Gastroesophageal sphincter (tissue), 4 donors: ENCODE results near the gene MED25. TPM values are rescaled to one million over a fixed set of nuclear protein-coding genes. Genes with fewer than 3 reads are reported as not detected.

Source experiments
- ATAC-seq: fragments of 150-250 bp; one replicate; pipeline ENCODE4 v1.9.1; 2016; ENCODE audit warnings: mild to moderate bottlenecking, moderate library complexity
- H3K27ac ChIP-seq, 4 donors: fragments of 200-600 bp; sonication (generic) in 3 of 4; 1 replicate in 3 of 4; 2 replicates in 1 of 4; pipeline ENCODE4 v1.5.1; 2016 to 2019
- H3K27me3 ChIP-seq: fragments of 200-600 bp; sonication (generic); one replicate; pipeline ENCODE4 v1.5.1; 2019
- H3K36me3 ChIP-seq, 2 donors: fragments of 200-600 bp; sonication (generic); one replicate each; pipeline ENCODE4 v1.5.1; 2019; ENCODE audit warnings: control low read depth in 1 of 2
- H3K4me1 ChIP-seq, 3 donors: fragments of 200-600 bp; sonication (generic); 1 replicate in 2 of 3; 2 replicates in 1 of 3; pipeline ENCODE4 v1.5.1; 2016 to 2019; ENCODE audit warnings: control low read depth in 2 of 3
- H3K4me3 ChIP-seq, 2 donors: fragments of 200-600 bp; sonication (generic); one replicate each; pipeline ENCODE4 v1.5.1; 2019; ENCODE audit warnings: mild to moderate bottlenecking in 1 of 2, moderate library complexity in 1 of 2
- H3K9me3 ChIP-seq, 3 donors: fragments of 200-600 bp; sonication (generic); one replicate each; pipeline ENCODE4 v1.5.1; 2017 to 2019; ENCODE audit warnings: control low read depth in 2 of 3
- EP300 ChIP-seq: sonication (generic); formaldehyde crosslinking; IDR thresholded peaks from one replicate; pipeline ENCODE4 v1.6.1; 2017; ENCODE audit warnings: antibody characterized with exemption, mild to moderate bottlenecking
- POLR2A ChIP-seq, 2 donors: fragments of 450-650 bp; IDR thresholded peaks; one replicate each; pipeline ENCODE4 v1.6.1; 2017; ENCODE audit warnings: antibody characterized with exemption in 2 of 2, mild to moderate bottlenecking in 2 of 2, moderate library complexity in 1 of 2
- POLR2AphosphoS5 ChIP-seq: sonication (generic); formaldehyde crosslinking; IDR thresholded peaks from one replicate; pipeline ENCODE4 v1.6.1; 2017; ENCODE audit warnings: antibody characterized with exemption
- WGBS, 2 donors: methylation state at CpG; one replicate each; pipeline ENCODE4 v1.1.5; 2018; ENCODE audit warnings: low coverage in 1 of 2; 5-methylcytosine and 5-hydroxymethylcytosine counted together
- total RNA-seq, 4 donors: library from RNA; depleted of rRNA; stranded (reverse); fragments of >200 nt; gene quantifications; one replicate each; pipeline ENCODE4 v1.1.0, GENCODE V29; 2016
- TF ChIP-seq, protein P1 (sequence below), 4 experiments: fragments of 200-600 bp in 2 of 4; fragments of 450-650 bp in 2 of 4; sonication (generic) in 1 of 4; IDR thresholded peaks; one replicate each; pipeline ENCODE4 v1.5.1; 2017 to 2019; ENCODE audit warnings: antibody characterized with exemption in 4 of 4, mild to moderate bottlenecking in 2 of 4, moderate library complexity in 2 of 4

The MED25 gene
- total RNA-seq, 4 donors from 2014 or later = 26.7 to 36.1 (median 28.7) TPM

DNA sequence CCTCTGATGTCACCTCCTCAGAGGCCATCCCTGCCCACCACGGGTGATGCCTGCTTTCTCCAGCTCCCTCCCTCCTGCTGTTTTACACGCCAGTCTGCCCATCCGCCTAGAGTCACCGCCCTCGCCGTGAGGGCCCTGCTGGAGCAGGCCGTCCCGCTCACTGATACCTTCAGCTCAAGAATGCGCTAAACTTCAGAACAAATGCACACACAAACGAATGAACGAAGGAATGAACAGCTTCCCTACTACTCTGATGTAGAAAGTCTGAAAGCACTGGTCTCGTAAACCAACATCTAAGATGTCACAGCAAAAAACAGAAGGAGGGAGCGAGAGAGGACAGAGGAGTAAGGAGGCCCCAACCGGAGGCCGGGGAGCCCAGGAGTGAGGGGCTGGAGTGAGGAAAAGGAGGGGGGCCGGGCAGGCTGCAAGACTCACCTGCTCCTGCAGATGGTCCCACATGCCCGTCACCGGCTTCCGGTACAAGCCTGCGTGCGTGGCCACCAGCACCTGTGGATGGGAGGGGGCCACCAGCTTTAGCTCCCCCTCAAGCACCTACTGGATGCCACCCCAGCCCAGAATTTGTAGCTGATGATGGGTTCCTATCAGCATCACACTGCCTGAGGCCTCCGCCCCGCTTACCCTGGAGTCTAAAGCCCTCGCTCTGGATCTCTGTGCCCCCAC lies 45.3 kb downstream of the MED25 start:
- Histone ChIP-seq H3K9me3 (no peaks in the 10 kb centered on the region), H3K27me3 (no peaks in the 10 kb centered on the region), H3K4me1 (peaks cover 0 to 55% (median 20%) of the 10 kb centered on the region in 3 donors), H3K27ac (peak overlapping the region in 2 of 4 donors; percentile 4 to 5), H3K36me3 (peaks cover 0 to 62% of the 10 kb centered on the region in 2 donors), H3K4me3 (no peak overlapping the region)
- WGBS, 2 donors = 17 to 88% methylated on average over 1 to 13 of the region's 24 CpGs
- ATAC-seq = no peak
- TF ChIP-seq, protein P1, sequence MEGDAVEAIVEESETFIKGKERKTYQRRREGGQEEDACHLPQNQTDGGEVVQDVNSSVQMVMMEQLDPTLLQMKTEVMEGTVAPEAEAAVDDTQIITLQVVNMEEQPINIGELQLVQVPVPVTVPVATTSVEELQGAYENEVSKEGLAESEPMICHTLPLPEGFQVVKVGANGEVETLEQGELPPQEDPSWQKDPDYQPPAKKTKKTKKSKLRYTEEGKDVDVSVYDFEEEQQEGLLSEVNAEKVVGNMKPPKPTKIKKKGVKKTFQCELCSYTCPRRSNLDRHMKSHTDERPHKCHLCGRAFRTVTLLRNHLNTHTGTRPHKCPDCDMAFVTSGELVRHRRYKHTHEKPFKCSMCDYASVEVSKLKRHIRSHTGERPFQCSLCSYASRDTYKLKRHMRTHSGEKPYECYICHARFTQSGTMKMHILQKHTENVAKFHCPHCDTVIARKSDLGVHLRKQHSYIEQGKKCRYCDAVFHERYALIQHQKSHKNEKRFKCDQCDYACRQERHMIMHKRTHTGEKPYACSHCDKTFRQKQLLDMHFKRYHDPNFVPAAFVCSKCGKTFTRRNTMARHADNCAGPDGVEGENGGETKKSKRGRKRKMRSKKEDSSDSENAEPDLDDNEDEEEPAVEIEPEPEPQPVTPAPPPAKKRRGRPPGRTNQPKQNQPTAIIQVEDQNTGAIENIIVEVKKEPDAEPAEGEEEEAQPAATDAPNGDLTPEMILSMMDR (IDR thresholded peaks at IDR 0.05) = no peak
- TF ChIP-seq POLR2A (IDR thresholded peaks at IDR 0.05) (no peak), POLR2AphosphoS5 (no peak), EP300 (no peak)

DNA sequence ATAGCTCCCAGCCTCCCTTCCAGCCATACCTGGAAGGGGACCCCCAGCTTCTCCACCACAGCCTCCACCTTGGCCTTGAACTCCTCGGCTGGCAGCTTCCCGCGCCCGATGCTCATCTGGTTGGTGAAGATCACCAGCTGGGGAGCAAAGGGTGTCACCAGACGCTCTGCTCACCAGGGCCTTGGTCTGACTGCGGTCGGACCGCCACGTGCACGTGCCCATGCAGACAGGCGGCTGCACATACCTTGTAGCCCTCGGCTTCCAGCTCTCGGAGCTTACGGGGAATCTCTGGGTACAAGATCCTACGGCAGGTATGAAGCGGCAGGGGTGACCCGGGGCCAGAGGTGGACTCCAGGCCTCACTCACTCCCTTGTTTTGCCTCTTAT lies 45.8 kb downstream of the MED25 start:
- no peak overlapping the region for H3K4me3 ChIP-seq
- H3K27me3 ChIP-seq = no peaks in the 10 kb centered on the region
- H3K4me1 ChIP-seq = peaks cover 0 to 60% (median 25%) of the 10 kb centered on the region in 3 donors
- WGBS, 2 donors = 92% methylated on average over 5 of the region's 17 CpGs; no CpG with 5 or more reads in 1 of the 2 donors
- TF ChIP-seq POLR2AphosphoS5 (no peak), EP300 (no peak), POLR2A (IDR thresholded peaks at IDR 0.05) (no peak)
- TF ChIP-seq, protein P1 (IDR thresholded peaks at IDR 0.05) = no peak
- H3K27ac ChIP-seq = no peak overlapping the region
- no peak for ATAC-seq
- no peaks in the 10 kb centered on the region for H3K9me3 ChIP-seq
- H3K36me3 ChIP-seq = peaks cover 0 to 56% of the 10 kb centered on the region in 2 donors

GRCh38 chr19:49864890-49865289 lies 46.8 kb downstream of the MED25 start:
- H3K4me3 ChIP-seq = no peak overlapping the region
- peaks cover 0 to 66% (median 27%) of the 10 kb centered on the region in 3 donors for H3K4me1 ChIP-seq
- no peaks in the 10 kb centered on the region for H3K9me3 ChIP-seq
- WGBS, 2 donors = 88 to 91% methylated on average over 5 to 8 of the region's 13 CpGs
- ATAC-seq = no peak
- peak overlapping the region in 3 of 4 donors; percentile 65 to 92 (median 90) for H3K27ac ChIP-seq
- no peaks in the 10 kb centered on the region for H3K27me3 ChIP-seq
- TF ChIP-seq, protein P1 (IDR thresholded peaks at IDR 0.05) = no peak
- TF ChIP-seq POLR2AphosphoS5 (no peak), POLR2A (IDR thresholded peaks at IDR 0.05) (no peak), EP300 (no peak)
- peaks cover 0 to 47% of the 10 kb centered on the region in 2 donors for H3K36me3 ChIP-seq

GRCh38 chr19:49866933-49867782 lies 49.1 kb downstream of the MED25 start, which contains the start of gene PNKP:
TSS of gene PNKP (minus strand) at chr19:49867576. CDS start at chr19:49867204, 372 bp downstream.
- peak within 1 kb of the TSS; percentile 69 to 80 for H3K4me3 ChIP-seq
- H3K4me1 ChIP-seq = peaks cover 0 to 66% (median 35%) of the 10 kb centered on the region in 3 donors
- peak; percentile 62 for ATAC-seq
- H3K27ac ChIP-seq = peak within 1 kb of the TSS; percentile 51 to 98 (median 91)
- no peaks in the 10 kb centered on the region for H3K9me3 ChIP-seq
- H3K27me3 ChIP-seq = no peaks in the 10 kb centered on the region
- peaks cover 0 to 41% of the 10 kb centered on the region in 2 donors for H3K36me3 ChIP-seq
- WGBS, 2 donors = 0% methylated on average over 5 of the region's 65 CpGs; no CpG with 5 or more reads in 1 of the 2 donors
- TF ChIP-seq EP300 = no peak
- TF ChIP-seq POLR2A (IDR thresholded peaks at IDR 0.05) = peak; percentile 35 to 56
- TF ChIP-seq, protein P1 (IDR thresholded peaks at IDR 0.05) = peak in 1 of 4 experiments; percentile 20
- peak; percentile 78 for TF ChIP-seq POLR2AphosphoS5
